GM18867 (cell line): ENCODE results near the gene UROC1.

Experiments used
- ATAC-seq: cut with Tn5 transposase; IDR thresholded peaks from one replicate; pipeline ENCODE4 v1.9.1; 2021; ENCODE audit warnings: mild to moderate bottlenecking, moderate library complexity; ENCODE audit not compliant: unreplicated experiment

The UROC1 gene

DNA sequence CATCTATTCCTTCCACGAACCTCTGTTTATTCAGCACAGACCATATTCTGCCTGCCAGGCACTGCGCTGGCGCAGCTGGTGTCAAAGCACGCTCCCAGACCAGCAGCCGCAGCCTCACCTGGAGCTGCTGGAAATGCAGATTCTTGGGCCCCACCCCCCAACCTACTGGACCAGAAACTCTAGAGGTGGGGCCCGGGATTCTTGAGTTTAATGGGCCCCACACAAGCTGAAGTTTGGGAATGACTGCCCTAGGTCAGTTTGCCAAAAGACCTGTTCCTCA lies 13.4 kb upstream of the UROC1 start:
- no peak for ATAC-seq

DNA sequence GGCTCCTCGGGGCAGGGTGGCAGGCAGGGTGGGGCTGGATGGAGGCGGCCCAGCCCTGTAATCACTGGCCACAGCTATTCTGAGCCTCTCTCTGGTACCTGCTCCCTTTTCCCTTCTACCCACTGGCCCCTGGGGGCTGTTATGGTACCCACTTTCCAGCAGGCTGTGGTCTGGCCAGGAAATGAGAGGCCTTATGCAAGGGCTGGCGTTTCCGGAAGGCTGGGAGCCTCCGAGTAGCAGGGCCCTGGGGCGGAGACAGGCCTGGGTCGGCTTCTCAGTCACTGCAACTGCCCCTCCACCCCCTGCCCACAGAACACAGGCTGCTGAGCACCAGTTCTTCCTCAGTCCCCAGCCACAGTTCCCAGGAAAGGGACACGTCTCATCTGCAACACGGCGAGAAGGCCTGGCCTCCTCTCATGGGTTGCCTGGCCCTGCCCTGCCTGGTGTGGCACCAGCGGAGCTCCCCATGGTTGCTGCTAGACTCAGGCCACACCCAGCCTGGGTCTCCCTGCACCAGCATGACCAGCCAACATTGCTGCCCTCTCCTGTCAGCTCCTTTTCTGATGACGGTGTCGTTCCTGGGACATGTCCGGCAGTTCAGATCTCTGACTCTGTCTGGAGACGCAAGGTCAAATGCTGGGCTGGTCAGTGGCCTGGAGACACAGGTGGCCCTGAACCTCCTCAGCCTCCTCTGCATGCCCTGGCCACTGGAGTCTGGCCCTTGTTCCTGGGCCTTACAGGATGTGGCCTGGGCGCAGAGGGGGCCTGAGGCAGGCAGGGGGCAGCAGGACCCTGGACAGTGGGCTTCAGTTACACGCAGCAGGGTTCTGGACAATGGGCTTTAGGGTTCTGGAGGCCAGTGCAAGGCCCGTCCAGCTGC lies 12.8 kb upstream of the UROC1 start:
- no peak for ATAC-seq

DNA sequence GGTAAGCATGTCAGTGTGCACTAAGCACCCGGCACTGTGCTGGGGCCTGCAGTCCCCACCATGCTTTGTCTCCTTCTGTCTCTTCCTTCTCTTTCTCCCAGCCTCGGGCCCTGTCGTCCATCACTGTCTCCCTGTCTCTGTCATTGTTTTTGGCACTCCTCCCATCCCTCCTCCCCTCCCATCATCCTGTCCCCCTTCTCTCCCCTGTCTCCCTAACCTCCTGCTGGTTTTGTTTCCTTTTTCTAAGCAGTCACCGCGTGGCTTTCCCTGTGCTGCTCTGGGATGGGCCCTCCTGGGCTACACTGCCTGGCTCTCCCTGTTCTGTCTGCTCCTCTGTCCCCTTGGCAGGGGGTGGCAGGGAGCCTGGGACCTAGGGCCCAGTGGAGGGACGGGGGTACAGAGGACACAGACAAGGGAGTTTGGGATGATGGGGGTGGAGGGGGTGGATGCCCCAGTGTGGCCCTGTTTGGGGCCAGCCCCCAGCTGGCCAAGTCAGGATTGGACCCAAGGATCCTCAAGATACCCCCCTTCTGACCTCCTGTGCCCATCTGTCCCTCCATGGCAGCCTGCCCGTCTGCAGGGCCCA lies 12.1 kb upstream of the UROC1 start:
- no peak for ATAC-seq

DNA sequence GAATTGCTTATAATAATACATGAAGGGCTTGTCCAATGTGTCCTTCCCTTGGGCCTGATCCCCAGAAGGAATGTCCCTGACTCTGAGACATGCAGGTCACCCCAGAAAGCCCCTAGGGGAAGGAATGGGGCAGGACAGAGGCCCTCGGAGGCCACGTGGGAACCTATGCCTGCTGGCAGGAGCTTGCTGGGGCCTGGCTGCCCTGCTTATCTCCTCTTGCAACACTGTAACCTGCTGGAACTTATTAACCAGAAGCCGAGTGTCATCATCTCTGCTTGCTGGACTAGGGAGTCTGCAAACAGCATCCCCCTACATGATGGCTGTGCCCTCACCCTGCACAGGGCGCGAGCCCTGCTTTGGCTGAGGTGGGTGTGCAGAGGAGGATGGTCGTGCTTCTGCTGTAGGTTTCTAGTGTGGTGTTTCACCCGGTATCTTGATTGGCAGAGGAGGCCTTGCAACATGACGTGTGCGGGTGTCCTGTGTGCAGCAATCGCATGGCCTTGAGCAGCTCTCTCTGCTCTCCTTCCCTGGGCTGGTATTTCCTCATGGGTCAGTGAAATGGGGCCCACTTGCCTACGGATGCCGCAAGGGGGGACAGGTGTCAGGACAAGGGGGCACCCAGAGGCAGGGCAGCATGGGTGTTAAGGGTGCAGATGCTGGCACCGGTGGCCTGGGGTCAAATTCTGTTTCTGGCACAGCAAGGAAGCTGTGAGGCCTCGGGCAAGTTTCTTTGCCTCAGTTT lies 11.4 kb upstream of the UROC1 start:
- no peak for ATAC-seq

DNA sequence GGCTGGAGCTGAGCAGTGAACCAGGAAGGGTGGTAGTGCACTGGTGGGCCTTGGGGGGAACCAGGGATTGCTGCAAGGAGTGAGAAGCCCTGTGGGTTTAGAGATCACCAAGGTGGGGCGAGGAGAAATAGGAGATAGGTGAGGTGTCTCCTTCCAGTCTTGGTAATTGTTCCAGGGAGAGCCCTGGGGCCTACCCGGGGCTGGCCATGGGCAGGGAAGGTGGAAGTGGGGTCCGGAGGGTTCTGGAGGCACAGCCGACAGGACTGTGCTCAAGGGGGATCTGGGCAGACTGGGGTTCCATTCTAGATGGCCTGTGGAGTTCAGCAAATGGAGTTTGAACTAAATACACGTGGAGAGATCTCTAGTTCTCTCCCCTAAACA lies 10.8 kb upstream of the UROC1 start:
- ATAC-seq: no peak

DNA sequence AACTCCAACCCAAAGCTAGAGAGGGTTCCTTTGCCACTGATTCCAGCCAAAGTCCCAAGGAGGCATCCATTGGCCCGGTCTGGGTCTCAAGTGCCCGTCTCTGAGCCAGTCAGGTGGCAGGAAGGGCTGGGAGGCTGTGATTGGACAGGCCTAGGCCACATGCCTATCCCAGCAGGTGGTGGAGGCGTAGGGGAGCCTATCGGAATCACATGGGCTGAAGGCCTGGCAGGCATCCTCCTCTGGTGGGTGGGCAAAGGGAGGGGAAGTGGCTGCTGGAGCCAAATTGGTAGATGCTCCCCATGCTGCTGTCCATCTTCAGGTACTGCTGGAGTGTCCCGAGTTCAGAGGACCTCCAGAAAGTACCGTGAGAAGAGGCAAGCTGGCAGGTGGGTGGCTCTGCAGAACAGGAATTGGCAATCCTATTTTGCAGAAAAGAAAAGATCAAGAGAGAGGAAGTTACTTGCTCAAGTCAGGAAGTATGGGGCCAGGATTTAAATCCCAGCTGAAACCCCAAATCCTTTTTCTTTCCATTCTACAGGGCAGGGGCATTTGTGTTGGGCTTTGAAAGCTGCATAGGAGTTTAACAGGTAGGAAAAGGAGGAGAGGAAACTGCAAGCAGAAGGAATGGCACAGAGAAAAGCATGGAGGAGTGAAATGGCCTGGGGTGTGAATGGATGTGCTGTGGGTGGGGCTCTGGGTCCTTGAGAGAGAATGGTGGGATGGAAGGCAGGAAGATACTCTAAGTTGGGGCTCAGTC lies 10.1 kb upstream of the UROC1 start:
- ATAC-seq: no peak

DNA sequence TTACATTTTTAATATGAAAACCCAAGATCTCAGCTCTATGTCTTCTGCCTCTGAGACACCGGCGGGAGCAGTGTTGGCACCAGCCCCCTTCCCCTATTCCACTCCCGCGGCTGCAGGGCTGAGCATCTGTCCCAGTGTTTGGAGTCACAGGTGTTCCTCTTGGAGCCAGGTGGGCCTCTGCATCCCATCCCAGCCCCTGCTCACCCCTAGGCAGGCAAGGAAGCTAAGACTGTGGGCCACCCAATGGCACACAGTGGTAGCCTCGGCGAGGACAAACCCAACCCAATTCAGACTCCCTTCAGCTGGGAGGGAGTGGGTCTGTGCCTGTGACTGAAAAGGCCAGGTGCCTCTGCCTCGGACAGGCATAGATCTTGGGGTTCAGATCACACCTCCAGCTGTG lies 9.4 kb upstream of the UROC1 start:
- no peak for ATAC-seq

DNA sequence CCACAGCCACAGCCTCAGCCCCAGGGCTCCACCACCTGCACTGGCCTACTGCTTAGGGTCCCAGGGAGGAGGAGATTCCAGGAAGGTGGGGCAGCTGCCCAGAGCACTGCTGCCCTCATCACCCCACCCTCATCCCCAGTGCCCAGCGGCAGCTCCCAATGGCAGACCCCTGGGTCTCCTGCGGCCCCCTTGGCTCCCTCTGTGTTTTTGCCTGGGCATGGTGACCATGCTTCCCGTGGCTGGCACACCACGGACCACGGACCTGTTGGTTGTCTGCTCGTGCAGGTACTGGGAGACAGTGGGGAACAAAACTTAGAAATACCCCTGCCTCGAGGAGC lies 9.1 kb upstream of the UROC1 start:
- ATAC-seq: no peak

DNA sequence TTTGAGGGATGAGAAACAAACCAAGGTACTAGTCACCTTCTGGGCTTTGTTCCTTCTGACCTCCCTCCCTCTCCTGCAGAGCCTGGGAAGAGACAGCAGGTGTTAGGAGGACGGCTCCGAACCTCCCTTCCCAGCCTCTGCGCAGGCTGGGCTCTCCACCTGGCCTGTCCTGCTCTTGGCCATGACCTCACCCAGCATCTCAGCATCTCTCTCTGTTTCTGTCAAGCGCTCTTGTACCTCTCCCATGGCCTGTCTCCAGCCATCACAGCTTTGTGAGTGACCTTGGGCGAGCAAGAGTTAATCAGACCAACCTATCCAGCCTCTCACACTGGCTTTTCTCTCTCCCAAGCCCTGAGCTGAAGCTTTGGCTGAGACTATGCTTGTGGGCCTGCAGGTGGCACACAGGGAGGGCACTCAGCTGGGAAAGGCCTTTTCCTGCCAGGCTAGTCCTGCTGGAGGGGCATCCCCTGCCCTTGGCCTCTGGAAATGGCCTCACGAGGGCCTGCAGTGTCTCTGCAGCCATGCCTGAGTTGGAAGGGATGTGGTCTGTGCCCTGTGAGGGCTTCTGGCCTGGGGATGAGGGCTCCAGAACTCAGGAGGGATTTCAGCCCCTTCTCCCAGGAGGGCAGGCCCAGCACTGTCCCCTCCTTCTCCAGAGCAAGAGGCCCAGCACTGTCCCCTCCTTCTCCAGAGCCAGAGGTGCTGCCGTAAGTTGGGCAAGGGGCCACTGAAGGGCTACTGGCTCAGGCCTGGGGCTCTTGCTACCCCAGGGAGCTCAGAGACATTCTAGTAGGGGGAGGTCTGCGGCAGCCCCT lies 8.5 kb upstream of the UROC1 start:
- no peak for ATAC-seq

DNA sequence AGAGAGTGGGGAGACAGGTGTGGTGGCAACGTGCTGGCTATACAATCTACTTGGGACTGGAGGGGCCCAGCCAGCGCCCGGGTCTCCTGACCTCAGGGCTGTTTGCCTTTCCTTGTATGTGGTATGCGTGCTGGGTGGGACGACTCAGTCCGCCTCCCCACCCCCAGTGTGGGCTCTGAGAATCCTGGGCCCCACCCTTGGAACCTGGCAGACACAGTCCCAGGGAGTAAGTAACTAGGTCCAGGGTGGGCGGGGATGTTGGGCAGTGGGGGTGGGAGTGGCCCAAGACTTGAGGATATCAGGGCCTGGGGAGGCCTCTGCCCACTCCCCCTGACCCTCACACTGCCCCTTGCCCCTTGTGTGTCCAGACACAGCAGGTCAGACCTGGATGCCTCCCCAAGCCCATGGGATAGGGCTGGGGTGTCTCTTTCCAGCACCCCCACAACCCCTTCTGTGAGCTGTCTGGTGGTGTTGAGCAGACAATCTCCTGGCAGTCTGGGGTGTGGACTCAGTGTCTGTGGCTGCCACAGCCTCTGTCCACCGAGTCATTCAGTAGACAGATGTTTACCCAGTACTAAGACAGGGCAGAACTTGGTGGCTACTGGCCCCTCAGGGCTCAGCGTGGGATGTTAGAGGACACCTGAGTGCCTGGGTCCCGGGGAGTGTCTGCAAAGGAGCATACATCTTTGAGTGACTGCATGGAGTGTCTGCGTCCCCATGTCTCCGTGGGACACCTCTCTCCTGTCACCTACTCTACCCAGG lies 7.7 kb upstream of the UROC1 start:
- no peak for ATAC-seq

DNA sequence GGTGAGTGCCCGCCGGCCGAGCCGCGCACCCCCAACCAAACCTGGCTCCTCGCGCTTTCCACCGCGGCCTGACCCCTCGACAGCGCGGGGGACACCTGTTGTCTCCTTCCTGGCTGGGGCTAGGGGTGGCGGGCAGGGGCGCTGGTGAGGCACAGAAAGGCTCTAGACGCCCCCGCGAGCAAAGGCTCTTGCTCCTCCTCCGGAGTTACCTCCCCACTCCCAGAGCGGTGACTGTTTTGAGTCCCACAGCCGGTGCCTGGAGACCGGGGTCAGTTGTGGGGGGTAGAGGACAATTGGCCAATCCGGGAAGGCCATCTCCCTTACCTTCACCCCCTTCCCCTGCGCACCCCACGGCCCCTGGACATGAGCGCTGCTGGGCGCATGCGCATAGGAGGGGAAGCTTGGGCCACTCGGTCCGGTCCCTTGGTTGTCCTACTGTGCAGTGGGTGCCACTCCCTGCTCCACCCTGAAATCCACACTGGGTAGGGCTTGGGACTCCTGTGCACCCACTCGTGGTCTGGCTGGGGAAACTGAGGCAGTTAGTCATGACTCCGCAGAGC lies 6.9 kb upstream of the UROC1 start:
- ATAC-seq: no peak

DNA sequence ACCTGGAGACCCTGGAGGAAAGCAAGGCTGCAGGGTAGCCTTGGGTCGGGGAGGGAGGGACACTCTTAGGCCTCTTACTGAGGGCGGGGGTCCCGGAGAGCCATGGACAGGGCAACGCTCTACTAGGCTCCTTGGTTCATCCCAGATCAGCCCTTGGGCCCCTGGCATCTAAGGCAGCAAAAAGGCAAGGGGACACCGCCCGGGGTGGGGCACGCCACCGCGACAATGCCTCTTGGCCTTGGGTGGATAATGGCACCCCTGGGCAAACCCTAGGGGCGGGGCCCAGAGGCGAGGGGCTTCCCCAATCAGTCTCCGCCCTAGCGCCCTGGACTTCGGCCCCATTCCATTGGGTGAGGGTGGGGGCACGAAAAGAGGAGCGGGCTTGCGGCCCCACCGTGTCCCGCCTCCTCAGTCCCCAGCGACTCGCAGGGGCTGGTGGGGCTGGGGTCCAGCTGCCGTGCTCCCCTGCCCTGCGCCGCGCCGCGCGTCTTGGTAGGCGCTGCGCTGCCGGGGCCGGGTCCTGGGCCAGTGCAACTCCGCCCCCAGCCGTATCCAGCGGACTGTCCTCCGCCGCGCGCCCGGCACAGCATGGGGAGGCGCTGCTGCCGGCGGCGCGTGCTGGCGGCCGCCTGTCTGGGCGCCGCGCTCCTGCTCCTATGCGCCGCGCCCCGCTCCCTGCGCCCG lies 6.3 kb upstream of the UROC1 start, which contains the start of gene CHST13:
CHST13 (plus strand) TSS at position 411 of the 684 bp plus-strand sequence; CDS start at position 589, 178 bp downstream.
- ATAC-seq: no peak

DNA sequence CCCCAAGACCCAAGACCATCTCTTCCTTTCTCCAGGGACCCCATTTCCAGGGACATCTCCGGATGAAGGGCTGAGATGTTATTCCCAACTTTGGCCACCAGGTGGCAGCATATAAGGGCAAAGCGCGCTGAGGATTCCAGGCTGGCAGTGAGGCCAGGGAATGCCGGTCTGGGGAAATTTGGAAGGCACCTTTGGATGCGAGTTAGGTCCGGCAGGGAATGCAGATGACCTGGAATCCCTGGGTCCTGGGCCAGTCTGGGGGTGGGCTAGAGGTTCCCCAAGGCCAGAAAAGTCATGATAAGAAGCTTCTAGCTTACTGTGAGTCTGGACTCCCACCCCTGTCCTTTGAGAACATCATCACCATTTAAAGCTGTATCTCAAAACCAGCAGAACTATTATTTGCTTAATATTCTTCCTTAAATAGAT lies 4.8 kb upstream of the UROC1 start:
- no peak for ATAC-seq

DNA sequence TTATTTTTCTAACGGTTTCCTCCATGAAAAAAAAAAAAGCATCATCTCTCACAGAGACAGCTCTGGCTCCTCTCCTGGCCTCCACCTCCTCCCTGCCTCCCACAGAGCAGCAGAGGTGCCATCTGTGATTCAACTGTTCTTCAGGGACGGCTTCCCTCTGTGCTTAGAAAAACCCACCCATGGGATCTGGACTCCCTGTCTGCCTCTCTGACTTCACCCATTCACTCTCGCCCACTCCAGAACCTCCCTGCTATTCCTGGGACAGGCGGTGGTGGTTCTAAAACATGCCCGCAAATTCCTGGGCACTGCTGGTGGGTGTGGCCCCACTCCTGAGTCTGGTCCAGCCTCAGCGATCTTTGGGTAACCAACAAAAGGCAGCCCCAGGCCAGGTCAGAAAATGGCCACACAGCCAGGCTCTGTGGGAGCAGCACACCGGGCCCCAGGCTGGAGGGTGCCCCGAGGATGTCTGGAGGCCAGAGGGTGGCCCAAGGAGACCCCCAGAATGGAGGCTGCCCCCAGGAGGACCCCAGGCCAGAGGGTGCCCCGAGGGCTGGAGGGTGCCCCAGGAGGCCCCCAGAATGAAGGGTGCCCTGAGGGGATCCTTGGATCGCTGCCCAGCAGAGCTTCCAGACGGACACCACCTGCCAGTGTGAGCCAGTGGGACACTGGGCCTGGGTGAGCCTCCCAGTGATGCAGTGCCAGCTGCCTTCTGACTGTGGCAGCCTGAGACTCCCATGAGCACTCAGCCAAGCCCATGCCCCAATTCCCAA lies 3.7 kb upstream of the UROC1 start:
- ATAC-seq: no peak

DNA sequence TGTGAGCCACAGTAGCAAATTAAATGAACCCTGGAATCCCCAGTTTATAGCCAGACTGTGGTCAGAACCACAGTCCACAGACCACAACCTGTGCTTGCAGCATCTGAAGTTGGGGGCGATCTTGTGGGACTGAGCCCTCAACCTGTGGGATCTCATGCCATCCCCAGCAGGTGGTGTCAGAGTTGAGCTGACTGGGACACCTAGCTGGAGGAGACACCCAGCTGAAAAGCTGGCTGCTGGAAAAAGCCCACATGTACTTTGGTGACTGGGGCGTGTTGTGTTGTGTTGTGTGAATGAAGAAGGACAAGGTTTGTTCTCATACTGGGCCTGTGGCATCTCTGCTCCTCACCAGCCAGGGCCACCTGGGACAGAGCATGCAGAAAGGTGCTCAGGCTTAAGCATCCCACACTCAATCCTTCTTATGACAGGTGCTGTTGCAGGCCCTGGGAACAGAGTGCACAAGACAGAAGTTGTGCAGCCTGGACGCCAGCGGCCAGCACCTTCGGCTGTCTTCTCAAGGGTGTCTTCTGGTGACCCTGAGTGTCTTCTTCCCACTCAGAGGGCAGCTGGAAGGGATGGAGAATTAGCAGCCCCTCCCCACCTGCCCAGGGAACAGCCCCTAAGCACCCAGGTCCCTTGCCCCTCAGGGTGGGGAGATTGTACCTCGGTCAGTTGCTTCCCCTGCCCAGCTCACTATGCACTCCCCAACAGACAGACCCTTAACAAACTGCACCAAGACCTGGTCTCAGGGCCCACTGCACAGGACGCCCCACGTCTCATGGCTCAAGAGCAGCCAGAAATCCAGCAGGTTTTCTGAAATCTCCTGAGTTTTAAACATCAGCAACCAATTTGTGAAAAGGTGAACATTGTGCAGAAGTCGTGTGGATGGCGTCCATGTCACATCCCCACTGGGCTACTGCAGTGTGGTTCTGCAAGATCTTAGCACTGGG lies 2.2 kb upstream of the UROC1 start:
- ATAC-seq: no peak

DNA sequence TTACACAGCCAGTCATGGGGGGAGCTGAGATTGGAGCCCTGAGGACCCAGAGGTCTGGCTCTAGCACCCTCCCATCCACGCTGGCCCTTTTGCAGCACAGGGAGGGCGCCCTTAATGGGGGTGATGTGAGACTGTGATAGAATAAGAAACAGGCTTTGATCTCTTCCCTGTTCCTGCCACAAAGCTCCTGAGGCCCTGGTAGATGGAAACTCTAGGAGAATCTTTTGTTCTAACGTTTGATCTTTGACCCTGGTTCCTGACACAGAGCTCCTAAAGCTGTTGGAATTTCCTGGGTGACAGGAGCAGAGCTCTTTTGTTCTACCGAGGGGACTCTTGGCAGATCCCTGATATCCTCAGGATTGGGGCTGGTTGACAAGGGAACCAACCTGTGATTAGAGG lies 1.2 kb upstream of the UROC1 start:
- ATAC-seq: no peak
